ENCODE data around the gene SLPI.

DNA sequence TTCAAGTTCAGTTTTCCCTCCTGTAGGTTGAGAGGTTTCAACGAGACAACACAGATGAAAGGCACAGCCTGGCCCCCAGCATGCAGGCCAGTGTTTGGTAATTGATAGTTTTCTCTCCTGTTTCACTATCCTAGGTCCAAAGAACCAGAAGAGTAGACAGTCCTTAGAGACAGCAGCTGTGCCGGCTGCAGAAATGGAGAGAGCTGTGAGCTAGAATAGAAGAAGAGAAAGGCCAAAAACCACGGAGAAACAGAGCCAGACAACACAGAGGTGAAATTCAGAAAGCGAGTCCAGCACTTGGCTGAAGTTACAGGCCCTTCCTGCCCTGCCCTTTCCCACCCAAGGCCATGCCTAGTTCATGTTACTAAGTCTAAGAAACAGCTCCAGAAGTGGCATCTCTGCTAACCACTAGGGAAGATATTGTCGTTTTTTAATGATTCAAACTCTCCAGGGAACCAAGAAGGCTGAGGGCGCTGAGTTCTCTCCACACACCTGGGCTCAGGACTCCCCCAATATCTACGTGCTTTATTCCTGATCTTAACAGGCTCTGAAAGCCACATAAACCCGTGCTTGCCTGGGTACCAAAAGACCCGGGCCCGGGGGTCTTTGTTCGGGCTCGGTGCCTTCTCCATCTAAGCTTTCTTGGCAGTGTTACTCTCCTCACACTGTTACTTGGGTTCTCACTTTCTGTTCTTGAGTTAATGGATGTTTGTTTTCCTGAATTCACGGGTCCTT lies 35.7 kb upstream of the SLPI start:
- TF ChIP-seq, protein P1, sequence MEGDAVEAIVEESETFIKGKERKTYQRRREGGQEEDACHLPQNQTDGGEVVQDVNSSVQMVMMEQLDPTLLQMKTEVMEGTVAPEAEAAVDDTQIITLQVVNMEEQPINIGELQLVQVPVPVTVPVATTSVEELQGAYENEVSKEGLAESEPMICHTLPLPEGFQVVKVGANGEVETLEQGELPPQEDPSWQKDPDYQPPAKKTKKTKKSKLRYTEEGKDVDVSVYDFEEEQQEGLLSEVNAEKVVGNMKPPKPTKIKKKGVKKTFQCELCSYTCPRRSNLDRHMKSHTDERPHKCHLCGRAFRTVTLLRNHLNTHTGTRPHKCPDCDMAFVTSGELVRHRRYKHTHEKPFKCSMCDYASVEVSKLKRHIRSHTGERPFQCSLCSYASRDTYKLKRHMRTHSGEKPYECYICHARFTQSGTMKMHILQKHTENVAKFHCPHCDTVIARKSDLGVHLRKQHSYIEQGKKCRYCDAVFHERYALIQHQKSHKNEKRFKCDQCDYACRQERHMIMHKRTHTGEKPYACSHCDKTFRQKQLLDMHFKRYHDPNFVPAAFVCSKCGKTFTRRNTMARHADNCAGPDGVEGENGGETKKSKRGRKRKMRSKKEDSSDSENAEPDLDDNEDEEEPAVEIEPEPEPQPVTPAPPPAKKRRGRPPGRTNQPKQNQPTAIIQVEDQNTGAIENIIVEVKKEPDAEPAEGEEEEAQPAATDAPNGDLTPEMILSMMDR (IDR thresholded peaks at IDR 0.05) = no peak
- no peak for TF ChIP-seq EZH2 (IDR thresholded peaks at IDR 0.05)

All from neural progenitor cell (in vitro differentiated cells).